ENCODE results near the gene C1orf115.

The C1orf115 gene

DNA sequence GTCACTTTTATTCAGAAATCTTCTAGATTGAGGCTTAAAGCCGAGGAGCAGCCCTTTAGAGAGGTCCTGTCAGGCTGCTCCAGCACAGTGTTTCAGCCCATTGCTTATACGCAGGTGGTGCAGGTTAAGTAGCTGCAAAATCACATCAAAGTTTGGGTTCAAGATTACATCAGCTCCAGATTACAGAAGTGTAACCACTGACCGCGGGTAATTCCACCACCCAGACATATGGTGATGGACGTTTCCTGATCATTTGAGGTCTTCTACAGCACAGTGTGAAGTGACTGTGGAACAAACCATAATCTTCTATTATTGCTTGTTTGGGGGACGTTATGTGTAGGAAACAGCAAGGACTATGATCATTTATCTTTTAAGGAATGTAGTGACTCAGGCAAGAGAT lies 11.8 kb downstream of the C1orf115 start:
- H3K36me3 ChIP-seq (ENCODE audit: control insufficient read depth in 5 of 5, insufficient read depth in 5 of 5, low read length in 5 of 5) = peaks cover 0 to 16% (median 13%) of the 10 kb centered on the region in 5 donors
- no peaks in the 10 kb centered on the region for H3K27me3 ChIP-seq (ENCODE audit: control insufficient read depth in 5 of 5, insufficient read depth in 4 of 5, low read length in 5 of 5)
- H3K9ac ChIP-seq (ENCODE audit: low read length in 5 of 5) = no peak overlapping the region
- H3K9me3 ChIP-seq (ENCODE audit: control insufficient read depth in 5 of 5, low read length in 5 of 5) = no peaks in the 10 kb centered on the region
- no peak overlapping the region for H3K27ac ChIP-seq (ENCODE audit: low read depth, low read length)
- H3K4me3 ChIP-seq (ENCODE audit: low read depth in 1 of 5, low read length in 5 of 5) = no peak overlapping the region
- peaks cover 10 to 61% (median 47%) of the 10 kb centered on the region in 5 donors for H3K4me1 ChIP-seq (ENCODE audit: control insufficient read depth in 5 of 5, insufficient read depth in 5 of 5, low read length in 5 of 5)

DNA sequence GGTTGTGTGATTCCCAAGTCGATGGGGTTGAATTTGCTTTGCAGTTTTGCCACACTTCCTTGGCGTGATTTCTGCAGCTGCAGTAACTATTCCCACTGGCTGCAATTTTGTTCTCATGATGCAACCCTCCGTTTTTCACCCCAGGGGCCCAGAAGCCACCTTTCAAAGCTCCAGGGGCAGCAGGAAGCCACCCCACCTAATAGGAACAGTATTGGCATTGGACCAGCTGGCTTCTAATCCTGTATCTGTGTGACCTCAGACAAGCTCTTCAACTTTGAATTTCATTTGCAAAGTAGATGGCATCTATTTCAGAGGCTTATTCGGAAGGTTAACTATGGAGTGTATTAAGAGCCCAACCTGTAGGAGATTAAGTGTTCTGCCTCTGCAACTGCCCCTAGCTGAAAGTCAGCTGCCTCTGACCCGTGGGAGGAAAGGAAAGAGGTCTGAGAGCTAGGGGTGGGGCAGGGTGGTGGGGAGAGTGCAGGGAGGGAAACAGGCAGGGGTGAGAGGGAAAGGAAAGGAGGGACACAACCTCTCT lies 12.6 kb downstream of the C1orf115 start:
- Histone ChIP-seq H3K4me1 (ENCODE audit: control insufficient read depth in 5 of 5, insufficient read depth in 5 of 5, low read length in 5 of 5) (peaks cover 10 to 66% (median 47%) of the 10 kb centered on the region in 5 donors), H3K4me3 (ENCODE audit: low read depth in 1 of 5, low read length in 5 of 5) (no peak overlapping the region), H3K9ac (ENCODE audit: low read length in 5 of 5) (no peak overlapping the region), H3K27ac (ENCODE audit: low read depth, low read length) (no peak overlapping the region), H3K9me3 (ENCODE audit: control insufficient read depth in 5 of 5, low read length in 5 of 5) (no peaks in the 10 kb centered on the region), H3K36me3 (ENCODE audit: control insufficient read depth in 5 of 5, insufficient read depth in 5 of 5, low read length in 5 of 5) (peaks cover 0 to 8% (median 5%) of the 10 kb centered on the region in 5 donors), H3K27me3 (ENCODE audit: control insufficient read depth in 5 of 5, insufficient read depth in 4 of 5, low read length in 5 of 5) (no peaks in the 10 kb centered on the region)

DNA sequence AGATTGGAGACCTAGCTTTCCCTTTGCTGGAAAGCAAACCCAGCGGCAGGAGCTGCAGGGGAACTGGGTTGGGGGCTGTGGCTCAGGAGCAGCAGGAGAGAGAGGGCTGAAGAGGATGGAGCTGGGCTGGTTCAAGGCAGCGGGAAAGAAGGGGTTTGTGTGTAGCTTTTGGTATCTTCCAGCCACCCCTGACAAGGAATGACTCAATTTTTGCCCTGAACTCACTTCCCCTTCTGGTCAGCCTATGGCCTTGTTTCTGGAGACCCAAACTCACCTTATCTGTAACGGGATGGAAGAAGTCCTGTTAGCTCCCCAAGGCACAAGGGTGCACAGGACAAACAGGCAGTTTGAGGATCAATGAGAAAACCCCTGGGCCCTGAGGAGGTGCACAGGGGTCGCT lies 13.1 kb downstream of the C1orf115 start:
- Histone ChIP-seq H3K27me3 (ENCODE audit: control insufficient read depth in 5 of 5, insufficient read depth in 4 of 5, low read length in 5 of 5) (no peaks in the 10 kb centered on the region), H3K36me3 (ENCODE audit: control insufficient read depth in 5 of 5, insufficient read depth in 5 of 5, low read length in 5 of 5) (peaks cover 0 to 3% (median under 1%) of the 10 kb centered on the region in 5 donors), H3K27ac (ENCODE audit: low read depth, low read length) (no peak overlapping the region), H3K9me3 (ENCODE audit: control insufficient read depth in 5 of 5, low read length in 5 of 5) (no peaks in the 10 kb centered on the region), H3K9ac (ENCODE audit: low read length in 5 of 5) (no peak overlapping the region), H3K4me1 (ENCODE audit: control insufficient read depth in 5 of 5, insufficient read depth in 5 of 5, low read length in 5 of 5) (peaks cover 8 to 66% (median 46%) of the 10 kb centered on the region in 5 donors), H3K4me3 (ENCODE audit: low read depth in 1 of 5, low read length in 5 of 5) (no peak overlapping the region)

DNA sequence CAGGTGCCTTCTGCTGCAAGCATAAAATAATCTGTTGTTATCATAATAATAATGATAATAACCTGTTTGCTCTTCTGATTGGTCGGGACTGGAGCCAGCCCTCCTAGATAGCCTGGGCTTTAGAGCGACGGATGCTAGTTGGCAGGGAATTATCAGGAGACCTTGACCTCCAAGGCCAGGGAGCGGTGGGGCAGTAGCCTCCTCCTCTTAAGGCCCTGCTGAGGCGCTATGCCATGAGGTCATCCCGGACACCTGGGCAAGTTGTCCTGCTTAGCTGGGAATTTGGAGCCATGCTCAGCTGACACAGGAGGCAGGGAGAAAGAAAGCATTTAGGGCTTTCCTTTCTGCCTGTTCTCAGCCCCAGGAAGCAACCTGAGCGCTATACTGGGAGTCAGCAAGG lies 15.6 kb downstream of the C1orf115 start:
- no peak overlapping the region for H3K9ac ChIP-seq (ENCODE audit: low read length in 5 of 5)
- no peak overlapping the region for H3K27ac ChIP-seq (ENCODE audit: low read depth, low read length)
- no peaks in the 10 kb centered on the region for H3K9me3 ChIP-seq (ENCODE audit: control insufficient read depth in 5 of 5, low read length in 5 of 5)
- no peaks in the 10 kb centered on the region for H3K27me3 ChIP-seq (ENCODE audit: control insufficient read depth in 5 of 5, insufficient read depth in 4 of 5, low read length in 5 of 5)
- no peak overlapping the region for H3K4me3 ChIP-seq (ENCODE audit: low read depth in 1 of 5, low read length in 5 of 5)
- peaks cover 5 to 57% (median 22%) of the 10 kb centered on the region in 5 donors for H3K4me1 ChIP-seq (ENCODE audit: control insufficient read depth in 5 of 5, insufficient read depth in 5 of 5, low read length in 5 of 5)
- H3K36me3 ChIP-seq (ENCODE audit: control insufficient read depth in 5 of 5, insufficient read depth in 5 of 5, low read length in 5 of 5) = no peaks in the 10 kb centered on the region

DNA sequence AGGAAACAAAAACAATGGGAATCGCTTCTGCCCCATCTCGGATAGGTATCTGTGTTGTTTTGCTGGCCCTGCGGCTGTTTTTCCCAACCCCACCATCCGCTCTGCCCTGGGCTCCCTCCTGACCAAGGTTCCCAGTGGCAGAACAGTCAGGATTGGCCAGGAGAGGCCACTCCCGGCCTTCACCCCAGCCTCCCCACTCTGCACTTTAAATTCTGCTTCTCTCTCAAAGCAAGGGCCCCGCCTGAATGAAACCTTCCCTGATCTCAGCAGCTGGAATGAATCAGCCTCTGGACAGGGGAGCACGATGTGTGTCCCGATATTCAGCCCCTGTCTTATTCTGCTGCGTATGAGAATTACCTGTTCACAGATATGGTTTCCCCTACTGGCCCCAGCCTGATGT lies 16.3 kb downstream of the C1orf115 start:
- H3K27me3 ChIP-seq (ENCODE audit: control insufficient read depth in 5 of 5, insufficient read depth in 4 of 5, low read length in 5 of 5) = no peaks in the 10 kb centered on the region
- H3K9me3 ChIP-seq (ENCODE audit: control insufficient read depth in 5 of 5, low read length in 5 of 5) = no peaks in the 10 kb centered on the region

DNA sequence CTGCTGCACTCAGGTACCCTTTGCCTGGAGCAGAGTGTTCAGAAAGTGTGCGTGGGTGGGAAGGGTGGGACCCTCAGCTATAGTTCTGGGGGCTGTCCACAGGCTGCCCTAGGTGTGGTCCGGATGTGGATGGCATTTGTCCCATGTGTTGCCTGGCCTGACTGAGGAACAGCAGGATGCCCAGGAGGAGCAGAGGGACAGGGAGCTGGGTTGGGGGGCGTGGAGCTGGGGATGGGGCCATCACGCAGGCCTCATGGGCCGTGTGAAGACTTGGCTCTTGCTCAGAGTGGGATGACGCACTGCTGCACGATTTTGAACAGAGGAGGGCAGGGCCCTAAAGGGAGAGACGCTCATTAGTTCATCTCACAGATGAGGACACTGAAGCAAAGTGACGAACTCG lies 17.0 kb downstream of the C1orf115 start:
- H3K27ac ChIP-seq (ENCODE audit: low read depth, low read length) = no peak overlapping the region
- peaks cover 5 to 53% (median 13%) of the 10 kb centered on the region in 5 donors for H3K4me1 ChIP-seq (ENCODE audit: control insufficient read depth in 5 of 5, insufficient read depth in 5 of 5, low read length in 5 of 5)
- no peaks in the 10 kb centered on the region for H3K36me3 ChIP-seq (ENCODE audit: control insufficient read depth in 5 of 5, insufficient read depth in 5 of 5, low read length in 5 of 5)
- no peak overlapping the region for H3K4me3 ChIP-seq (ENCODE audit: low read depth in 1 of 5, low read length in 5 of 5)
- no peaks in the 10 kb centered on the region for H3K27me3 ChIP-seq (ENCODE audit: control insufficient read depth in 5 of 5, insufficient read depth in 4 of 5, low read length in 5 of 5)
- H3K9me3 ChIP-seq (ENCODE audit: control insufficient read depth in 5 of 5, low read length in 5 of 5) = no peaks in the 10 kb centered on the region
- no peak overlapping the region for H3K9ac ChIP-seq (ENCODE audit: low read length in 5 of 5)

More for the DNA sequence above, 16.3 kb downstream of the C1orf115 start:
- no peak overlapping the region for H3K4me3 ChIP-seq (ENCODE audit: low read depth in 1 of 5, low read length in 5 of 5)
- H3K36me3 ChIP-seq (ENCODE audit: control insufficient read depth in 5 of 5, insufficient read depth in 5 of 5, low read length in 5 of 5) = no peaks in the 10 kb centered on the region
- peaks cover 5 to 57% (median 15%) of the 10 kb centered on the region in 5 donors for H3K4me1 ChIP-seq (ENCODE audit: control insufficient read depth in 5 of 5, insufficient read depth in 5 of 5, low read length in 5 of 5)
- no peak overlapping the region for H3K9ac ChIP-seq (ENCODE audit: low read length in 5 of 5)
- no peak overlapping the region for H3K27ac ChIP-seq (ENCODE audit: low read depth, low read length)

DNA sequence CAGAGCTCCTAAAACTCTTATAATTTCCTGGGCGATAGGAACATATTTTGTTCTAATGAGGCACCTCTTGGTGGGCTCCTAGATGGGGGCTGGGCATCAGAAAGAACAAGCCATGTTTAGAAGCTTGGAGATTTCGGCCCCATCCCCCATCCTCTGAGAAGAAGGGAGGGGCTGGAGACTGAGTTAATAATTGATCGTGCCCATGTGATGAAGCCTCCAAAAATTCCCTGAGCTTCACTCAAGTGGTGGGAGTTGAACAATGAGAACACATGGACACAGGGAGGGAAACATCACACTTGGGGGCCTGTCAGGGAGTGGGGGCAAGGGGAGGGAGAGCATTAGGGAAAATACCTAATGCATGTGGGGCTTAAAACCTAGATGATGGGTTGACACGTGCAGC lies 18.1 kb downstream of the C1orf115 start:
- Histone ChIP-seq H3K27ac (ENCODE audit: low read depth, low read length) (no peak overlapping the region), H3K4me1 (ENCODE audit: control insufficient read depth in 5 of 5, insufficient read depth in 5 of 5, low read length in 5 of 5) (peaks cover 2 to 42% (median 3%) of the 10 kb centered on the region in 5 donors), H3K9ac (ENCODE audit: low read length in 5 of 5) (no peak overlapping the region), H3K36me3 (ENCODE audit: control insufficient read depth in 5 of 5, insufficient read depth in 5 of 5, low read length in 5 of 5) (no peaks in the 10 kb centered on the region), H3K9me3 (ENCODE audit: control insufficient read depth in 5 of 5, low read length in 5 of 5) (no peaks in the 10 kb centered on the region), H3K27me3 (ENCODE audit: control insufficient read depth in 5 of 5, insufficient read depth in 4 of 5, low read length in 5 of 5) (no peaks in the 10 kb centered on the region), H3K4me3 (ENCODE audit: low read depth in 1 of 5, low read length in 5 of 5) (no peak overlapping the region)

DNA sequence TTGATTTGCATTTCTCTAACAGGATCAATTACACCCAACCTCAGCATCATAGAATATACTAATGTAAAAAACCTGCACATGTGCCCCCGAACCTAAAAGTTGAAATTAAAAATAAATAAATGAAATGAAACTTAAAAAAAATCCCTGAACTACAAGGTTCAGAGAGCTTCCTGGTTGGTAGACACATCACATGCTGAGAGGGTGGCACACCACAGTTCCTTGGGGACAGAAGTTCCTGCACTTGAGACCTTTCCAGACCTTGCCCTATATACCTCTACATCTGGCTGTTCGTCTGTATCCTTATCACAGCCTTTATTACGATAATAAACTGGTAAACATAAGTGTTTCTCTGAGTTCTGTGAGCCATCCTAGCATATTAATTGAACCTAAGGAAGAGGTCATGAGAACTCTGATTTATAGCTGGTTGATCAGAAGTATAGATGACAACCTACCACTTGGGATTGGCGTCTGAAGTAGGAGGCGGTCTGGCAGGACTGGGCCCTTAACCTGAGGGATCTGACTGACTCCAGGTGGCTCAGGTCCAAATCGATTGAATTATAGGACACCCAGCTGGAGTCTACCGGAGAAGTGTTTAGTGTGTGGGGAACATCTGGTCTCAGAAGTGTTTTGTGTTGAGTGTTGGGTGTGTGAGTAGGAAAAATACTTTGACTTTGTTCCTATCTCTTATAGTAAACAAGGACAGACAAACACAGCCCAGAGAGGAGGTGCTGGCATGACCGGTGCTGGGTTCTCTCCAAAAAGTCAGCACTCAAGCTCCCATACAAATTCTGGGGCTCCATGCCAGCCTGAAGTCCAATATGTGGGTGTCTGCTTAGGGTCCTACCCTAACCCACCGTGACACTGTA lies 19.0 kb downstream of the C1orf115 start:
- no peak overlapping the region for H3K4me3 ChIP-seq (ENCODE audit: low read depth in 1 of 5, low read length in 5 of 5)
- no peak overlapping the region for H3K9ac ChIP-seq (ENCODE audit: low read length in 5 of 5)
- H3K36me3 ChIP-seq (ENCODE audit: control insufficient read depth in 5 of 5, insufficient read depth in 5 of 5, low read length in 5 of 5) = no peaks in the 10 kb centered on the region
- H3K4me1 ChIP-seq (ENCODE audit: control insufficient read depth in 5 of 5, insufficient read depth in 5 of 5, low read length in 5 of 5) = peaks cover 0 to 40% (median 2%) of the 10 kb centered on the region in 5 donors
- no peaks in the 10 kb centered on the region for H3K27me3 ChIP-seq (ENCODE audit: control insufficient read depth in 5 of 5, insufficient read depth in 4 of 5, low read length in 5 of 5)
- H3K27ac ChIP-seq (ENCODE audit: low read depth, low read length) = no peak overlapping the region
- no peaks in the 10 kb centered on the region for H3K9me3 ChIP-seq (ENCODE audit: control insufficient read depth in 5 of 5, low read length in 5 of 5)

DNA sequence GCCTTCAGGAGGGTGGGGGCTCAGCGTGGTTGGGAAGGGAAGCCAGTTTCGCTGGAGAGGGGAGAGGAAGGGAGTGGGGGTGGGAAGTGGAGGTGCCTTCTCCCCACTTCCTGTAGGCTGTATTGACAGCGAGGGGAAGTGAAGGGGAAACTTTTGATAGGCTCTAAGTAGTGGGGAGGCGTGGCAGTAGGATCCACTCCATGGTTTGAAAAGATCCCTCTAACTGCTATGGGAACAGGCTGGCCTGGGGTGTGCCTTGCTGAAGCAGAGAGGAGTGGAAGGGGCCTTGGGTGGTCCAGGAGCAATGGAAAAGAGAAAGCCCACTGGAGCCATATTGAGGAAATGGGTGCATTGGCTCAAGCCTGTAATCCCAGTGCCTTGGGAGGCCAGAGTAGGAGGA lies 20.2 kb downstream of the C1orf115 start:
- Histone ChIP-seq H3K9me3 (ENCODE audit: control insufficient read depth in 5 of 5, low read length in 5 of 5) (peaks cover 0 to 2% (median 0%) of the 10 kb centered on the region in 5 donors), H3K4me1 (ENCODE audit: control insufficient read depth in 5 of 5, insufficient read depth in 5 of 5, low read length in 5 of 5) (peaks cover 0 to 38% (median 2%) of the 10 kb centered on the region in 5 donors), H3K36me3 (ENCODE audit: control insufficient read depth in 5 of 5, insufficient read depth in 5 of 5, low read length in 5 of 5) (no peaks in the 10 kb centered on the region), H3K9ac (ENCODE audit: low read length in 5 of 5) (no peak overlapping the region), H3K4me3 (ENCODE audit: low read depth in 1 of 5, low read length in 5 of 5) (no peak overlapping the region), H3K27me3 (ENCODE audit: control insufficient read depth in 5 of 5, insufficient read depth in 4 of 5, low read length in 5 of 5) (no peaks in the 10 kb centered on the region), H3K27ac (ENCODE audit: low read depth, low read length) (no peak overlapping the region)

DNA sequence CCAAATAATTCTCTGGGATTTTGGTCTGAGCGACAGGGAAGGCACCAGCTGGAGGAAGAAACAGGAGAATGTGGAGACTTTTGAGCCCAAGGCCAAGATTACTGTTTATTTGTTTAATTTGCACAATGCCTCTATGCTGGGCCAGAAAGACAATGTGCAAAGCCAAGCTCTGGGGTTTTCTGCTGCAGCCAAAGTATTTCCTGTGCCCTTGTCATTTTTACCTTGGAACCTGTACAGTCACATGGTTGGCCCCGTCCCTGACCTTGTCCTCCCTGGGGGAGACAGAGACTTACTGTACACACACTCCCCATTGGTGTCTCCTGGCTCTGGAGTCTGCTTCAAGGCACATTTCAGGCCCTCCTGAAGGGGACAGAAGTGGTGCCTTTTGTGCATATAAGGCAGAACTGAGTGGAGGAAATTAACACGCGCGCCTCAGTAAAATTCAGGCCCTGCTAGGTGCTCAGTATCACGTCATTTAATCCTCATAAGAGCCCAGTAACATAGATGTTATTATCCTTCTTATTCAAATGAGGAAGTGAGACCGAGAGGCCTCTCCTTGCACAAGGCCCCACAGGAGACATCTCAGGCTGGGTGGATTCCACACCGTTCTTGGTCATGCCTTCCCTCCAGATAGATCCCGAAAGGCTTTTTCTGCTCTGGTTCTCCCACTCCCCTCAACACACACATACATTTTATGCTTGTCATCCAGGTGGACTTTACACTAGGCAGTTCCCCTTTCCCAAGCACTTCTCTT lies 21.1 kb downstream of the C1orf115 start:
- H3K27me3 ChIP-seq (ENCODE audit: control insufficient read depth in 5 of 5, insufficient read depth in 4 of 5, low read length in 5 of 5) = no peaks in the 10 kb centered on the region
- H3K9me3 ChIP-seq (ENCODE audit: control insufficient read depth in 5 of 5, low read length in 5 of 5) = peaks cover 0 to 2% (median 0%) of the 10 kb centered on the region in 5 donors
- H3K4me3 ChIP-seq (ENCODE audit: low read depth in 1 of 5, low read length in 5 of 5) = no peak overlapping the region
- no peak overlapping the region for H3K9ac ChIP-seq (ENCODE audit: low read length in 5 of 5)
- peaks cover 0 to 29% (median 2%) of the 10 kb centered on the region in 5 donors for H3K4me1 ChIP-seq (ENCODE audit: control insufficient read depth in 5 of 5, insufficient read depth in 5 of 5, low read length in 5 of 5)
- no peak overlapping the region for H3K27ac ChIP-seq (ENCODE audit: low read depth, low read length)
- no peaks in the 10 kb centered on the region for H3K36me3 ChIP-seq (ENCODE audit: control insufficient read depth in 5 of 5, insufficient read depth in 5 of 5, low read length in 5 of 5)

All from subcutaneous abdominal adipose tissue (tissue), 5 donors.